ENCODE results near the gene FGF3. TPM values are rescaled to one million over a fixed set of nuclear protein-coding genes. Genes with fewer than 3 reads are reported as not detected.

The FGF3 gene
- total and polyA plus RNA-seq, 9 of the 15 experiments (the other 6 are each of a cell fraction or from before 2014, with no cell fraction given): not detected

GRCh38 chr11:69804769-69805508 lies 14.3 kb downstream of the FGF3 start:
- Histone ChIP-seq H3K27ac (ENCODE audit: extremely low read depth, low read depth, low read length) (no peak overlapping the region), H3K4me3 (no peak overlapping the region), H3K4me2 (ENCODE audit: insufficient read depth, low read length) (no peak overlapping the region), H3K4me1 (replicated peaks in 1 of 2; ENCODE audit: control insufficient read depth in 2 of 2, insufficient read depth in 2 of 2, low read length in 2 of 2) (peaks cover 0 to 4% of the 10 kb centered on the region in 2 experiments; a peak in 1 of 5 replicates), H3K79me2 (ENCODE audit: control insufficient read depth, insufficient read depth, low read length) (no peaks in the 10 kb centered on the region), H3K9me3 (replicated peaks; ENCODE audit: control insufficient read depth, insufficient read depth, low read depth, low read length) (no peaks in the 10 kb centered on the region), H3K9ac (ENCODE audit: insufficient read depth in 1 of 2, low read depth in 2 of 2, low read length in 2 of 2) (no peak overlapping the region), H3K27me3 (ENCODE audit: control insufficient read depth in 2 of 2, insufficient read depth in 2 of 2, low read length in 2 of 2) (peaks cover 12 to 32% of the 10 kb centered on the region in 2 experiments; a peak in 3 of 5 replicates), H2AFZ (ENCODE audit: low read depth, low read length) (no peak overlapping the region), H3K36me3 (ENCODE audit: control insufficient read depth, insufficient read depth, low read length) (no peaks in the 10 kb centered on the region), H4K20me1 (replicated peaks; ENCODE audit: control insufficient read depth, insufficient read depth, low read length) (peaks cover 9% of the 10 kb centered on the region; the same call in 1 of the 2 replicates), H3K9me1 (ENCODE audit: control insufficient read depth, insufficient read depth, low read length) (no peaks in the 10 kb centered on the region)
- in situ Hi-C loops (cut with MboI) (no loop called here), intact Hi-C loops (cut with micrococcal nuclease) (no loop called here)
- POLR2A ChIA-PET: no interaction called here
- no peak for FAIRE-seq
- DNase-seq (ENCODE audit: extremely low read depth in 1 of 4, low spot score in 3 of 4): no peak
- WGBS (ENCODE audit: insufficient coverage, low coverage, missing lambda C conversion rate): under 1% methylated on average over 18 of the region's 19 CpGs
- BruUV-seq (replicated peaks): no TSS peak
- no peak for ATAC-seq
- CTCF ChIA-PET (ENCODE audit: low intra/inter-chr PET ratio): no interaction called here
- no peak for TF ChIP-seq XRCC4 (IDR thresholded peaks at IDR 0.05; ENCODE audit: extremely low read depth, insufficient read depth, insufficient read length)
- TF ChIP-seq, protein P1, sequence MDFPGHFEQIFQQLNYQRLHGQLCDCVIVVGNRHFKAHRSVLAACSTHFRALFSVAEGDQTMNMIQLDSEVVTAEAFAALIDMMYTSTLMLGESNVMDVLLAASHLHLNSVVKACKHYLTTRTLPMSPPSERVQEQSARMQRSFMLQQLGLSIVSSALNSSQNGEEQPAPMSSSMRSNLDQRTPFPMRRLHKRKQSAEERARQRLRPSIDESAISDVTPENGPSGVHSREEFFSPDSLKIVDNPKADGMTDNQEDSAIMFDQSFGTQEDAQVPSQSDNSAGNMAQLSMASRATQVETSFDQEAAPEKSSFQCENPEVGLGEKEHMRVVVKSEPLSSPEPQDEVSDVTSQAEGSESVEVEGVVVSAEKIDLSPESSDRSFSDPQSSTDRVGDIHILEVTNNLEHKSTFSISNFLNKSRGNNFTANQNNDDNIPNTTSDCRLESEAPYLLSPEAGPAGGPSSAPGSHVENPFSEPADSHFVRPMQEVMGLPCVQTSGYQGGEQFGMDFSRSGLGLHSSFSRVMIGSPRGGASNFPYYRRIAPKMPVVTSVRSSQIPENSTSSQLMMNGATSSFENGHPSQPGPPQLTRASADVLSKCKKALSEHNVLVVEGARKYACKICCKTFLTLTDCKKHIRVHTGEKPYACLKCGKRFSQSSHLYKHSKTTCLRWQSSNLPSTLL (IDR thresholded peaks at IDR 0.05): no peak
- no peak for TF ChIP-seq COPS2 (conservative IDR thresholded peaks at IDR 0.05)
- no peak for TF ChIP-seq ZNF57 (CRISPR knock-in tag; IDR thresholded peaks at IDR 0.05)
- no peak for TF ChIP-seq CEBPG (CRISPR knock-in tag; IDR thresholded peaks at IDR 0.05)
- no peak for TF ChIP-seq CEBPG (tag; conservative IDR thresholded peaks at IDR 0.05 in 1 of 2, IDR thresholded peaks at IDR 0.05 in 1 of 2)
- TF ChIP-seq KAT2B (IDR thresholded peaks at IDR 0.05; ENCODE audit: low read depth, low read length): no peak

Data from K562 (cell line).